Measurements from ENCODE around the gene GAB2. TPM values are rescaled to one million over a fixed set of nuclear protein-coding genes. Genes with fewer than 3 reads are reported as not detected.

GAB2 gene
- total RNA-seq, 1 experiment from 2014 or later, result 10.6 TPM

DNA sequence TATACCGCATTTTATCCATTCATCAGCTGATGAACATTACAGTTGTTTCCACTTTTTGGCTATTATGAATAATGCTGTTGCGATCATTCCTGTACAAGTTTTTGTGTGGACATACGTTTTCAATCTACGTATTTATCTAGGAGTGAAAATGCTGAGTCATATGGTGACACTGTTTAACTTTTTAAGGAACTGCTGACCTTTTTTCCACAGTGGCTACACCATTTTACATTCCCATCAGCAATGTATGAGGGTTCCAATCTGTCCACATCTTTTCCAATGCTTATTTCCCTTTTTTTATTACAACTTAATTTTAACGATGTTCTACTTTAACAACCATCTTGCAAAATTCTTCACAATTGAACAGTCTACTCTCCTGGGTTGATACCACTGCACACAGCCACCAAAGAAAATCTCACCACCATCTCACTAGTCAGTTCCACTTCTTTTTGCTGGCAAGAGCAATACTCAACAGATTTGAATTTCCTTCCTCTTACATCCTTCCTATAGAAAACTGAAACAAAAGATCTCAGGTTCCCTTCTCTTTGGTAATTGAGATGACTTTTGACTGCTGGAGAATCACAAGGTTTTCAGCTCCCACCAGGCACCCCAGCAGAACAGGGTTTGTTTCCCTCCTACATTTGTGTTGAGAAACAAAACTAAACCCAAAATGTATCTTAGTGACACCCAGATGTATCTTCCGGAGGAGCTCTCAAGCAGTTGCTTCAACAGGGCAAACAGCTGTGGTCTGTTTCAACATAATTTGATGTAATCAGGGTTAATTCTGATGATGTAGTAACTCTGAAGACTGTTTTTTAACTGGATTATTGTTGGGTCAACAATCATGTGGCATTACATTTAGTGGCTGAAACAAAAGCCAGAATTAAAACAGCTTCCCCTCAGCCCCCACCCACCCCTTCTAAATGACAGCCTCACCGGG is 7.0 kb upstream of the GAB2 start:
- no peak for DNase-seq
- no TSS peak for BruUV-seq (replicated peaks)
- Mint-ChIP-seq H3K27ac (ENCODE audit: unreplicated experiment) (no peak overlapping the region), H3K4me3 (ENCODE audit: low read depth, unreplicated experiment) (no peak overlapping the region), H3K4me1 (ENCODE audit: low read depth, unreplicated experiment) (peaks cover 5% of the 10 kb centered on the region), H3K27me3 (ENCODE audit: unreplicated experiment) (no peaks in the 10 kb centered on the region), H3K9me3 (ENCODE audit: low read depth, unreplicated experiment) (no peaks in the 10 kb centered on the region), H3K36me3 (ENCODE audit: insufficient read depth, unreplicated experiment) (no peaks in the 10 kb centered on the region)
- TF ChIP-seq, protein P1, sequence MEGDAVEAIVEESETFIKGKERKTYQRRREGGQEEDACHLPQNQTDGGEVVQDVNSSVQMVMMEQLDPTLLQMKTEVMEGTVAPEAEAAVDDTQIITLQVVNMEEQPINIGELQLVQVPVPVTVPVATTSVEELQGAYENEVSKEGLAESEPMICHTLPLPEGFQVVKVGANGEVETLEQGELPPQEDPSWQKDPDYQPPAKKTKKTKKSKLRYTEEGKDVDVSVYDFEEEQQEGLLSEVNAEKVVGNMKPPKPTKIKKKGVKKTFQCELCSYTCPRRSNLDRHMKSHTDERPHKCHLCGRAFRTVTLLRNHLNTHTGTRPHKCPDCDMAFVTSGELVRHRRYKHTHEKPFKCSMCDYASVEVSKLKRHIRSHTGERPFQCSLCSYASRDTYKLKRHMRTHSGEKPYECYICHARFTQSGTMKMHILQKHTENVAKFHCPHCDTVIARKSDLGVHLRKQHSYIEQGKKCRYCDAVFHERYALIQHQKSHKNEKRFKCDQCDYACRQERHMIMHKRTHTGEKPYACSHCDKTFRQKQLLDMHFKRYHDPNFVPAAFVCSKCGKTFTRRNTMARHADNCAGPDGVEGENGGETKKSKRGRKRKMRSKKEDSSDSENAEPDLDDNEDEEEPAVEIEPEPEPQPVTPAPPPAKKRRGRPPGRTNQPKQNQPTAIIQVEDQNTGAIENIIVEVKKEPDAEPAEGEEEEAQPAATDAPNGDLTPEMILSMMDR (IDR thresholded peaks at IDR 0.05; ENCODE audit: unreplicated experiment), result no peak
- CTCF ChIA-PET, result no interaction called here
- intact Hi-C loops (cut with micrococcal nuclease; ENCODE audit: unreplicated experiment), result no loop called here

DNA sequence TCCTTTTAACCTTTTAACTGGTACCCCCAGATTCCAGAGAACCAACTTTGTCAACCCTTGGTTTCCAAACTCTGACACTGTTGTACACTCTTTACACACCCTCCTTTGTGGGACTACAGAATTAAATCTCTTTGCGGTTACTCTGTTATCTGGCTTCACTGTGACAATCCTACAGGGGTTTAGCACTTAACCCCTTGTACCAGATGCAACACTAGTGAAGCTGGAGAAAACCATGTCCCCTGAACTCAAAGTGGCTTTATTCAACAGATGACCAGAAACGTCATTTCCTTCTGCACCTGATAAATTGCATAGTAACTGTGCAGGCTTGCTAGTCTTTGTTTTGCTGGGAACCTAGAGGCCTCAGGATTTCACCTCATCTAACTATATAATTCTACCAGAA is 5.6 kb upstream of the GAB2 start:
- no peak overlapping the region for H3K27ac Mint-ChIP-seq (ENCODE audit: unreplicated experiment)
- no peak for DNase-seq
- intact Hi-C loops (cut with micrococcal nuclease; ENCODE audit: unreplicated experiment), result no loop called here
- no peaks in the 10 kb centered on the region for H3K9me3 Mint-ChIP-seq (ENCODE audit: low read depth, unreplicated experiment)
- H3K27me3 Mint-ChIP-seq (ENCODE audit: unreplicated experiment), result peaks cover 7% of the 10 kb centered on the region
- TF ChIP-seq, protein P1 (IDR thresholded peaks at IDR 0.05; ENCODE audit: unreplicated experiment), result no peak
- BruUV-seq (replicated peaks), result no TSS peak
- CTCF ChIA-PET, result interaction anchor here (0.8 kb wide), 1 partner anchor 195 kb away, joined by 3 read pairs; no protein-coding TSS in a partner anchor
- H3K4me1 Mint-ChIP-seq (ENCODE audit: low read depth, unreplicated experiment), result peaks cover 19% of the 10 kb centered on the region
- H3K36me3 Mint-ChIP-seq (ENCODE audit: insufficient read depth, unreplicated experiment), result peaks cover 4% of the 10 kb centered on the region
- H3K4me3 Mint-ChIP-seq (ENCODE audit: low read depth, unreplicated experiment), result no peak overlapping the region

DNA sequence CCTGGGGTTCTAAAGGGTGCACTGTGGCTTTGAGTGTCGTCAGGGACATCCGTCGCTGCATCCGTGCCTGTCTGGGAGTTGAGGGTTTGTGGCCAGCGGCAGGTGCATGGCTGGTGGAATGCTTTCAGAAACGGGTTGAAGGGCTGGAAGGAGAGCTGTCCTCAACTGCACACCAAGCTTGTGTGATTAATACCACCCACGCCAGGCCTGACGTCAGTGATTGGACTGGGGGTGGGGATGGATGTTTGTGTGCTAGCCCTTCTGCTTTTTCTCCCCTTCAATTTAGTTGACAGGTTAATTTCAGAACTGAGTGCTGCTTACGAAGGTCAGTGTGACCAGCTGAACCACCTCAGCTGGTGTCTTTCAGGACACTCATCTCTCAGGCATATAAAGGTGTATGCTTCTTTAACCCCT is 3.2 kb upstream of the GAB2 start:
- peaks cover 32% of the 10 kb centered on the region for H3K4me1 Mint-ChIP-seq (ENCODE audit: low read depth, unreplicated experiment)
- DNase-seq, result no peak
- BruUV-seq (replicated peaks), result no TSS peak
- H3K36me3 Mint-ChIP-seq (ENCODE audit: insufficient read depth, unreplicated experiment), result peaks cover 21% of the 10 kb centered on the region
- no peak overlapping the region for H3K27ac Mint-ChIP-seq (ENCODE audit: unreplicated experiment)
- H3K4me3 Mint-ChIP-seq (ENCODE audit: low read depth, unreplicated experiment), result no peak overlapping the region
- CTCF ChIA-PET, result interaction anchor here (0.7 kb wide), 1 partner anchor 192 kb away, joined by 3 read pairs; no protein-coding TSS in a partner anchor
- no peaks in the 10 kb centered on the region for H3K9me3 Mint-ChIP-seq (ENCODE audit: low read depth, unreplicated experiment)
- TF ChIP-seq, protein P1 (IDR thresholded peaks at IDR 0.05; ENCODE audit: unreplicated experiment), result no peak
- intact Hi-C loops (cut with micrococcal nuclease; ENCODE audit: unreplicated experiment), result no loop called here
- H3K27me3 Mint-ChIP-seq (ENCODE audit: unreplicated experiment), result peaks cover 7% of the 10 kb centered on the region

DNA sequence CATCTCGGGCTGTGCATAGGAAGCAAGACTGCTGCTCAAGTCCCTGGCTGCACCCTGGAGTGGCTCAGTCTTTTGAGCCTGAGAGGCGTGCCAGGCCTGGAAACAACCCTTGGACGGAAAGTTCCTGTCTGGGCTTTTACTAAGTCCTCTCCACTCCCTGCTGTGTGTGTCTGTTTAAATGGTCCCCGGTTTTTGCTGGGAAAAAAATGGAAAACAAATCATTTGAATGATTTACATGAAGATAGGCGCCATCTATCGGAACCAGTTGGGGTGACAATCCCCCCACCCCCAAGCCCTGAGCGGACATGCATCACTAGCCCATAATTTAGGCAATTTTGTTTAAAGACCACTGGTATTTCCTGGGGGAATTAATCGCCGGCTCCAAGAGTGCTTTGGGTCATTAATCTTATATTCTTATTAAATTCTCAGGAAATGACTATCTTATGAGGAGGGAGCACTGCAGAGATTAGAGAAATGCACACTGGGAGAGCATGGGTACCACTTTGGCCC is 2.7 kb upstream of the GAB2 start:
- Mint-ChIP-seq H3K4me1 (ENCODE audit: low read depth, unreplicated experiment) (peaks cover 36% of the 10 kb centered on the region), H3K27ac (ENCODE audit: unreplicated experiment) (peak overlapping the region; percentile 28), H3K36me3 (ENCODE audit: insufficient read depth, unreplicated experiment) (peaks cover 21% of the 10 kb centered on the region), H3K4me3 (ENCODE audit: low read depth, unreplicated experiment) (peak overlapping the region; percentile 22), H3K9me3 (ENCODE audit: low read depth, unreplicated experiment) (no peaks in the 10 kb centered on the region), H3K27me3 (ENCODE audit: unreplicated experiment) (peaks cover 7% of the 10 kb centered on the region)
- BruUV-seq (replicated peaks), result no TSS peak
- peak; percentile 69 for DNase-seq
- intact Hi-C loops (cut with micrococcal nuclease; ENCODE audit: unreplicated experiment), result no loop called here
- TF ChIP-seq, protein P1 (IDR thresholded peaks at IDR 0.05; ENCODE audit: unreplicated experiment), result no peak
- CTCF ChIA-PET, result interaction anchor here (0.7 kb wide), 1 partner anchor 192 kb away, joined by 3 read pairs; no protein-coding TSS in a partner anchor

Data from Calu3 (cell line).